ENCODE results near the gene RAB17.

DNA sequence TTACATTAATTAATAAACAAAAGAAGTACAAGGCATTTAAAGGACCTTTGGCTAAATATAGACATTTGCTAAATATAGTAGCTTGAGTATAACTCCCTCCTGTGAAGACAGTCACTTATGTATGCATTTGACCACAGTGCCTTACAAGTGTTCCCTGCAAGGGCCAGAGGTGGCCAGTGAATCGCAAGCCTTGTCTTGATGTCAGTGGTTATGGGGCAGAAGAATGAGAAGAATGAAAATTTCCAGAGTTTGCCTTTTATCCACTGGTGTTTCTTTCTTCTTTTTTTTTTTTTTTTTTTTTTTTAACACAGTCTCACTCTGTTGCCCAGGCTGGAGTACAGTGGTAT lies 38.6 kb upstream of the RAB17 start:
- TF ChIP-seq, protein P1, sequence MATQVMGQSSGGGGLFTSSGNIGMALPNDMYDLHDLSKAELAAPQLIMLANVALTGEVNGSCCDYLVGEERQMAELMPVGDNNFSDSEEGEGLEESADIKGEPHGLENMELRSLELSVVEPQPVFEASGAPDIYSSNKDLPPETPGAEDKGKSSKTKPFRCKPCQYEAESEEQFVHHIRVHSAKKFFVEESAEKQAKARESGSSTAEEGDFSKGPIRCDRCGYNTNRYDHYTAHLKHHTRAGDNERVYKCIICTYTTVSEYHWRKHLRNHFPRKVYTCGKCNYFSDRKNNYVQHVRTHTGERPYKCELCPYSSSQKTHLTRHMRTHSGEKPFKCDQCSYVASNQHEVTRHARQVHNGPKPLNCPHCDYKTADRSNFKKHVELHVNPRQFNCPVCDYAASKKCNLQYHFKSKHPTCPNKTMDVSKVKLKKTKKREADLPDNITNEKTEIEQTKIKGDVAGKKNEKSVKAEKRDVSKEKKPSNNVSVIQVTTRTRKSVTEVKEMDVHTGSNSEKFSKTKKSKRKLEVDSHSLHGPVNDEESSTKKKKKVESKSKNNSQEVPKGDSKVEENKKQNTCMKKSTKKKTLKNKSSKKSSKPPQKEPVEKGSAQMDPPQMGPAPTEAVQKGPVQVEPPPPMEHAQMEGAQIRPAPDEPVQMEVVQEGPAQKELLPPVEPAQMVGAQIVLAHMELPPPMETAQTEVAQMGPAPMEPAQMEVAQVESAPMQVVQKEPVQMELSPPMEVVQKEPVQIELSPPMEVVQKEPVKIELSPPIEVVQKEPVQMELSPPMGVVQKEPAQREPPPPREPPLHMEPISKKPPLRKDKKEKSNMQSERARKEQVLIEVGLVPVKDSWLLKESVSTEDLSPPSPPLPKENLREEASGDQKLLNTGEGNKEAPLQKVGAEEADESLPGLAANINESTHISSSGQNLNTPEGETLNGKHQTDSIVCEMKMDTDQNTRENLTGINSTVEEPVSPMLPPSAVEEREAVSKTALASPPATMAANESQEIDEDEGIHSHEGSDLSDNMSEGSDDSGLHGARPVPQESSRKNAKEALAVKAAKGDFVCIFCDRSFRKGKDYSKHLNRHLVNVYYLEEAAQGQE (IDR thresholded peaks at IDR 0.05; ENCODE audit: low read depth, low read length) = no peak
- TF ChIP-seq EZH2 (IDR thresholded peaks at IDR 0.05; ENCODE audit: borderline replicate concordance, control insufficient read depth, low read depth, low read length) (no peak), POLR2AphosphoS5 (IDR thresholded peaks at IDR 0.05; ENCODE audit: low read length) (no peak), ZNF274 (IDR thresholded peaks at IDR 0.05; ENCODE audit: insufficient read depth, insufficient read length) (no peak), SP1 (IDR thresholded peaks at IDR 0.05; ENCODE audit: low read depth, low read length) (no peak)

Data from GM12878 (cell line).